Spinal cord (tissue), 10 donors: ENCODE results near the gene LY6G6D. TPM values are rescaled to one million over a fixed set of nuclear protein-coding genes. Genes with fewer than 3 reads are reported as not detected.

Experiments used
- DNase-seq, 6 donors: peaks; one replicate each; pipeline versions ENCODE4 v3.0.0 to v3.0.0-alpha.2; 2013 to 2015; ENCODE audit warnings: low spot score in 6 of 6, low read depth in 4 of 6
- H3K27ac ChIP-seq: one replicate; pipeline ENCODE4 v1.5.1; 2013; ENCODE audit warnings: low read depth, low read length, control low read depth
- H3K27me3 ChIP-seq: one replicate; pipeline ENCODE4 v1.6.1; 2013; ENCODE audit warnings: low read length; ENCODE audit not compliant: control insufficient read depth, insufficient read depth
- H3K36me3 ChIP-seq: one replicate; pipeline ENCODE4 v1.6.1; 2013; ENCODE audit warnings: low read length; ENCODE audit not compliant: control insufficient read depth, insufficient read depth
- H3K4me1 ChIP-seq: one replicate; pipeline ENCODE4 v1.6.1; 2013; ENCODE audit warnings: low read length; ENCODE audit not compliant: control insufficient read depth, insufficient read depth
- H3K4me3 ChIP-seq: one replicate; pipeline ENCODE4 v1.5.1; 2013; ENCODE audit warnings: low read depth, low read length, control low read depth
- H3K9me3 ChIP-seq: one replicate; pipeline ENCODE4 v1.6.1; 2013; ENCODE audit warnings: low read length; ENCODE audit not compliant: control insufficient read depth, insufficient read depth
- WGBS: methylation state at CpG from one replicate; pipeline ENCODE4 v1.1.5; 2013; ENCODE audit warnings: missing lambda C conversion rate; ENCODE audit not compliant: insufficient coverage; 5-methylcytosine and 5-hydroxymethylcytosine counted together
- polyA plus RNA-seq, 2 donors: library from polyadenylated mRNA; unstranded; fragments of 120-200 nt; gene quantifications; one replicate each; pipeline ENCODE4 v1.2.1, GENCODE V29; 2013; ENCODE audit not compliant: insufficient read length in 2 of 2
- total RNA-seq, 2 donors: library from RNA; depleted of rRNA in 1 of 2; stranded (reverse); fragments of 120-200 nt in 1 of 2; fragments of >200 nt in 1 of 2; gene quantifications; one replicate each; pipeline versions ENCODE4 v1.2.3 to v1.2.4, GENCODE V29; 2013 to 2014
- donor health status: healthy.

Gene LY6G6D
- total and polyA plus RNA-seq, 4 donors: 0.51 to 6.6 (median 1.7) TPM

DNA sequence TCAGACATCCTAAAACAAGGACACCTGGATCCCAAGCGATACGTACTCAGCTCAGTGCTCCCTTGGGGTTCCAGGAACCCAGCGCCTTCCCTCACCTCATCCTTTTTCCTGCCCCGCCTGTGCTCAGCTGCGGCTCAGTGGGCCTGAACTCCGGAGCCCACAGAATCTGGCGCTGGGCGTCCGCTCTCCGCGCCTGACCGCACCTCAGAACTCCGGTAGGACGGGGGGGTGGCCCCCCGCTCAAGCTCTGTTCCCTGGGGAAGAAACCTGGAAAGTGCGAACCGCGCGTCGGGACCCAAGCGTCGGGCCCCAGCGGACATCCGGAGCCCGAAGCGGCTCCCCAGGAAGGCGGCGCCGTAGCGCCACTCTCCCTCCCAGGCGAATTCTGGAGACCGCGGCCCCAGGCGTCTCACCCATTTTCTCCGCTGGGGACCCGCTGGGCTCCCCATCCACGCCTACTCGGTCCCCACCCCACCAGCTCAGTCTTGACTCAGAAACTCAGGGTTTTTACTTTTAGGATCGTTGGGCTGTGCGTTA lies 33.9 kb upstream of the LY6G6D start:
- Histone ChIP-seq H3K4me1 (peaks cover 39% of the 10 kb centered on the region), H3K9me3 (no peaks in the 10 kb centered on the region), H3K36me3 (peaks cover 23% of the 10 kb centered on the region), H3K27me3 (no peaks in the 10 kb centered on the region), H3K4me3 (peak overlapping the region; percentile 66), H3K27ac (peak overlapping the region; percentile 86)
- peak in 2 of 6 donors; percentile 30 to 61 for DNase-seq
- WGBS: 2% methylated on average over 36 of the region's 40 CpGs

DNA sequence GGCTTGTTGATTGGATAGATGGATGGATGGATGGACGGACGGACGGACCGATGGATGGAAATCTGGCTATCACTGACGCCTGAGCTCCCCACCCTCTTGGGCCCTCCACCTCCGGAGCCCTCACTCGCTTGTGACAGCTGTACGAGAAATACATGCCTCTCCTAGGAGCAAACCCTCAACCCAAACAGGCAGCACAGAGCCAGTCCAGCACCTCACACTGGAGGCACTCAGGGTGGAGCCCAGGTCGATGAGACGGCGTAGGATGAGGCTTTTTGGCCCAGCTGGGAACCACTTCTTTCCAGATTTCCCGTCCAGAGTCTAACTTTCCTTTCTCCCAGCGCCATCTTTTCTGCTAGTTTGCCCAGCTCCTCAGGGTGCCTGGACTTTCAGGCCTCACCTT lies 31.6 kb upstream of the LY6G6D start:
- Histone ChIP-seq H3K27ac (peak overlapping the region; percentile 86), H3K4me3 (peak overlapping the region; percentile 47), H3K27me3 (no peaks in the 10 kb centered on the region), H3K36me3 (peaks cover 47% of the 10 kb centered on the region), H3K4me1 (peaks cover 39% of the 10 kb centered on the region), H3K9me3 (no peaks in the 10 kb centered on the region)
- DNase-seq: peak in 2 of 6 donors; percentile 23 to 54
- WGBS: 41% methylated on average over 7 of the region's 13 CpGs

DNA sequence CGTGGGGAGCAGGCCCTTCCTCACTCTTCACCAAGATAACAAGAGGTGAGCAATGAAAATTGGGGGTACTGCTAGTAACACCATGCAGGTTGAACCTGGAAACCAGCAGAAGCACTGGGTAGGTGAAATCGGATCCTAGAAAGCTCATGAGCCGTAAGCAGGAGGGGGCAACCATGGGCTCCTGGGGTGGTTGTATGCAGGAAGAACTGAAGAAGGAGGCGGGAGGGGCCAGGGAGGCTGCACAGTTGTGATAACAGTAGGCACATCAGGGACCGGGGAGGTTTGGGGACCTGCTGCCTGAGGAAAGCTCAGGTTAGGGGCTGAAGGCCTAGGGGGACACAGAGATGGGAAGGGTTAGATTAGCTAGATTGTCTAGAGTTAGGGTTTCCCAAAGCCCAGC lies 28.7 kb upstream of the LY6G6D start:
- Histone ChIP-seq H3K4me1 (peaks cover 24% of the 10 kb centered on the region), H3K4me3 (no peak overlapping the region), H3K9me3 (no peaks in the 10 kb centered on the region), H3K27me3 (no peaks in the 10 kb centered on the region), H3K36me3 (peaks cover 71% of the 10 kb centered on the region), H3K27ac (no peak overlapping the region)
- no peak for DNase-seq
- 83% methylated on average over 4 of the region's 5 CpGs for WGBS

- no peak overlapping the region for H3K4me3 ChIP-seq
- no peak overlapping the region for H3K27ac ChIP-seq
- peaks cover 77% of the 10 kb centered on the region for H3K36me3 ChIP-seq
- H3K9me3 ChIP-seq: no peaks in the 10 kb centered on the region
- DNase-seq: no peak
- H3K4me1 ChIP-seq: peaks cover 16% of the 10 kb centered on the region
- no peaks in the 10 kb centered on the region for H3K27me3 ChIP-seq
- 73% methylated on average over 5 of the region's 8 CpGs for WGBS
Measured at GRCh38 chr6:31687321-31687720, 27.8 kb upstream of the LY6G6D start.

- Histone ChIP-seq H3K4me1 (peaks cover 8% of the 10 kb centered on the region), H3K27ac (no peak overlapping the region), H3K36me3 (peaks cover 84% of the 10 kb centered on the region), H3K27me3 (no peaks in the 10 kb centered on the region), H3K4me3 (no peak overlapping the region), H3K9me3 (no peaks in the 10 kb centered on the region)
- DNase-seq: no peak
- WGBS: 85% methylated on average over 9 of the region's 14 CpGs
Measured at GRCh38 chr6:31687860-31688693, 27.1 kb upstream of the LY6G6D start.

DNA sequence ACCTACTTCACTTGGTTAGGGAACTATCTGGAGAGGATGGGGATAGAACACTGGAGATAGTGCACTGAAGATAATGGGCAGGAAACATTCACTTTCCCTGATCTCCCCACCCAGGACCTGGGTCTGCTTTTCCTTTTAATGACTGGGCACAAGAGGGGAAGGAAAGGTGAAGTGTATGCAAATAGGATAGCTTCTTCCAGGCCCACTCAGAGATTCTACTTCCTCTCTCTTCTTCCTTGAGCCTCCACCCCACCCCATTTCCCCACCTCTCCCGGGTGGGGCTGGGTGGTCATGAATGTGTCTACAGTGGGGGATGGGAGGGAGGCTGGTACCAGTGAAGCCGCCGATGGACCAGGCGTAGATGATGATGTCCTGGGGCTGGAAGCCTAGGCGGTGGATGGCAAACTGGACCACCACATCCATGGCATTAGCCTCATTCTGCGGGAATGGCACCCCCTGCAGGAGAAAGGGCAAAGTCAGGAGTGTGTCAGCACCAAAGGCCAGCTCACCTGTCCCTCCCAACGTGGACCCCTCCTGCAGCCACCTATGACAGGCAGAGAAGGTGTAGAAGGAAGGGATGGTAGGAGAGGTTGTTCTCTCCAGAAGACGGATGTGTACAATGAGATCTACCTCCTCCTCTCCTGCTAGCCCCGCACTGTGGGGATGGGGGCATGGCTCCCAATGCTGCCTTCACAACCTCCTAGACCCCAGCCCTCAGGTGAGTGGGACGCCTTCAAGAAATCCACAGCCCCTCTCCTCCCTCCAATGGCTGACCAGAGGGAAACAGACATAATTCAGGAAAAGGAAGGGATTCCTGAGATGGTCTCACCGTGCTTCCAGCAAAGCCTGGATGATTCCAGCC lies 25.7 kb upstream of the LY6G6D start:
- Histone ChIP-seq H3K27ac (no peak overlapping the region), H3K9me3 (no peaks in the 10 kb centered on the region), H3K27me3 (no peaks in the 10 kb centered on the region), H3K4me3 (no peak overlapping the region), H3K4me1 (no peaks in the 10 kb centered on the region), H3K36me3 (peaks cover 90% of the 10 kb centered on the region)
- DNase-seq: no peak
- 85% methylated on average over 7 of the region's 11 CpGs for WGBS

GRCh38 chr6:31690231-31691077 lies 24.7 kb upstream of the LY6G6D start:
- Histone ChIP-seq H3K27ac (no peak overlapping the region), H3K9me3 (no peaks in the 10 kb centered on the region), H3K36me3 (peaks cover 94% of the 10 kb centered on the region), H3K4me3 (no peak overlapping the region), H3K4me1 (no peaks in the 10 kb centered on the region), H3K27me3 (no peaks in the 10 kb centered on the region)
- WGBS: 58% methylated on average over 3 of the region's 10 CpGs
- DNase-seq: no peak

GRCh38 chr6:31691078-31691463 lies 24.1 kb upstream of the LY6G6D start:
- Histone ChIP-seq H3K4me1 (no peaks in the 10 kb centered on the region), H3K4me3 (no peak overlapping the region), H3K27me3 (no peaks in the 10 kb centered on the region), H3K36me3 (peaks cover 94% of the 10 kb centered on the region), H3K9me3 (no peaks in the 10 kb centered on the region), H3K27ac (no peak overlapping the region)
- DNase-seq: no peak
- 92% methylated on average over 2 of the region's 6 CpGs for WGBS

DNA sequence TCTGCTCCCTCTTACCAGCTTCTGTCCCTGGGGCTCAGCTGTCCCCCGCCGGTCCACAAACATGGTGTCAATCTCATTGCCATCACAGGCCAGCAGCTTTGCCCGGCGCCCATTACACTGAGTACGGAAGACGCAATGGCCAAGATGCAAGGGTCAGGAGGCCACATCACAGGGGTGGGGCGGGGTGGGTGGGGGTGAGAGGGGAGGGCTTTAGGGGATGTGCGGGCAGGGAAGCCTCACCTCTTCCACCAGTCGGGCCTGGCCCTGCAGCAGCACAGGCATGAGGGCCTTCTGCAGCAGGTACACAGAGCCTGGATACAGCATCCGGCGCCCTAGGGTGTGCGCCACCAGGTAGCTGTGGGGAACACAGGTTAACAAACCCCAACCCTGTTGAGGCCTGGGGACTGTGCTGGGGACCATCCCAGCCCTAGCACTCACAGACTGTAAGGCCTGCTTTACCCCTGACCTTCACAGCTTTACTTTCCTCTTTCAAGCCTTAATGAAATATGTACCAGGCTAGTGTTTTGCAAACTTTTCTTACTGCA lies 23.5 kb upstream of the LY6G6D start:
- Histone ChIP-seq H3K27ac (no peak overlapping the region), H3K9me3 (no peaks in the 10 kb centered on the region), H3K36me3 (peaks cover 94% of the 10 kb centered on the region), H3K4me1 (no peaks in the 10 kb centered on the region), H3K27me3 (no peaks in the 10 kb centered on the region), H3K4me3 (no peak overlapping the region)
- DNase-seq: no peak
- 87% methylated on average over 5 of the region's 12 CpGs for WGBS
